HepG2 (cell line): Measurements from ENCODE around the gene ACAP1. TPM values are rescaled to one million over a fixed set of nuclear protein-coding genes. Genes with fewer than 3 reads are reported as not detected.
A peak's percentile ranks its signal among the peaks of the same experiment; 100 is the strongest.

ENCODE experiments used
- HDAC1 ChIP-seq: sonication (generic); formaldehyde crosslinking; IDR thresholded peaks from 2 replicates; pipeline ENCODE4 v1.5.1; 2020; ENCODE audit warnings: mild to moderate bottlenecking, missing genetic modification reagents
- HHEX ChIP-seq: IDR thresholded peaks from 2 replicates; pipeline ENCODE4 v1.6.1; 2016; ENCODE audit warnings: control low read depth
- MAZ ChIP-seq, 2 experiments: sonication (generic) in 1 of 2; formaldehyde crosslinking in 1 of 2; IDR thresholded peaks; 2 replicates each; pipeline versions ENCODE4 v1.5.0 to v1.6.1; 2012 to 2020; ENCODE audit warnings: low read depth in 2 of 2, mild to moderate bottlenecking in 2 of 2, borderline replicate concordance in 1 of 2, improper control_type of control experiment in 1 of 2, low read length in 1 of 2, missing genetic modification reagents in 1 of 2, moderate library complexity in 1 of 2
- PCBP1 ChIP-seq: fragments of 200-400 bp; formaldehyde crosslinking; IDR thresholded peaks from 2 replicates; pipeline ENCODE4 v1.6.1; 2017; ENCODE audit warnings: mild to moderate bottlenecking, low read depth, low read length, borderline replicate concordance
- PHF8 ChIP-seq: sonication (generic); formaldehyde crosslinking; IDR thresholded peaks from 2 replicates; pipeline ENCODE4 v1.5.0; 2020; ENCODE audit warnings: missing genetic modification reagents
- TCF12 ChIP-seq, 2 experiments: fragments of 450-650 bp in 1 of 2; sonication (generic) in 1 of 2; formaldehyde crosslinking in 1 of 2; IDR thresholded peaks; 2 replicates each; pipeline versions ENCODE4 v1.6.1 to v1.8.0; 2017 to 2022; ENCODE audit warnings: antibody characterized with exemption in 1 of 2, mild to moderate bottlenecking in 1 of 2, missing genetic modification reagents in 1 of 2, moderate library complexity in 1 of 2
- THAP11 ChIP-seq: IDR thresholded peaks from 2 replicates; pipeline ENCODE4 v1.6.1; 2016; ENCODE audit warnings: missing biosample characterization, missing genetic modification reagents
- TRIM24 ChIP-seq: sonication (generic); formaldehyde crosslinking; IDR thresholded peaks from 2 replicates; pipeline ENCODE4 v1.8.0; 2022; ENCODE audit warnings: mild to moderate bottlenecking, missing genetic modification reagents
- TSC22D2 ChIP-seq: sonication (generic); formaldehyde crosslinking; IDR thresholded peaks from 2 replicates; pipeline ENCODE4 v1.5.1; 2020; ENCODE audit warnings: missing genetic modification reagents, mild to moderate bottlenecking, borderline replicate concordance
- ZFP41 ChIP-seq: sonication (generic); formaldehyde crosslinking; IDR thresholded peaks from 2 replicates; pipeline ENCODE4 v1.4.0; 2020; ENCODE audit warnings: mild to moderate bottlenecking, missing genetic modification reagents, borderline replicate concordance
- ZNF138 ChIP-seq: sonication (generic); formaldehyde crosslinking; IDR thresholded peaks from 2 replicates; pipeline ENCODE4 v1.5.0; 2020; ENCODE audit warnings: mild to moderate bottlenecking, low read depth, missing genetic modification reagents
- ZSCAN31 ChIP-seq: sonication (generic); formaldehyde crosslinking; IDR thresholded peaks from 2 replicates; pipeline ENCODE4 v1.5.0; 2020; ENCODE audit warnings: low read depth, mild to moderate bottlenecking, missing genetic modification reagents
- polyA plus RNA-seq, 8 experiments: library from polyadenylated mRNA; depleted of rRNA in 3 of 8; stranded (reverse) in 7 of 8; unstranded in 1 of 8; fragments of >200 nt; fragmentation: Illumina TruSeq in 4 of 8; extraction: Trizol in 4 of 8; gene quantifications; 2 replicates each; pipeline versions ENCODE4 v1.2.1 to v1.2.3, GENCODE V29; 2011 to 2016; ENCODE audit warnings: low read depth in 4 of 8, missing spikeins in 1 of 8, mixed read lengths in 1 of 8; ENCODE audit not compliant: insufficient read depth in 1 of 8
- total RNA-seq, 5 experiments: library from RNA; depleted of rRNA; stranded (reverse); fragments of >200 nt; fragmentation: Illumina TruSeq; extraction: Trizol; gene quantifications; 2 replicates each; pipeline ENCODE4 v1.2.3, GENCODE V29; 2016; ENCODE audit warnings: low read depth in 1 of 5
- TF ChIP-seq, protein P1 (sequence below): sonication (generic); formaldehyde crosslinking; IDR thresholded peaks from 2 replicates; pipeline ENCODE4 v1.5.1; 2020; ENCODE audit warnings: mild to moderate bottlenecking, missing genetic modification reagents, borderline replicate concordance
- TF ChIP-seq, protein P2 (sequence below): sonication (generic); formaldehyde crosslinking; IDR thresholded peaks from 2 replicates; pipeline ENCODE4 v1.8.1; 2022; ENCODE audit warnings: low read depth, mild to moderate bottlenecking, missing genetic modification reagents
- TF ChIP-seq, protein P3 (sequence below): sonication (generic); formaldehyde crosslinking; IDR thresholded peaks from 2 replicates; pipeline ENCODE4 v1.5.0; 2020; ENCODE audit warnings: missing genetic modification reagents
- TF ChIP-seq, protein P4 (sequence below): IDR thresholded peaks from 2 replicates; pipeline ENCODE4 v1.6.1; 2016; ENCODE audit warnings: low read depth

The ACAP1 gene
- total and polyA plus RNA-seq, 2 of the 13 experiments (the other 11 are each of a cell fraction or from before 2014, with no cell fraction given) = 1.3 to 2.5 TPM

DNA sequence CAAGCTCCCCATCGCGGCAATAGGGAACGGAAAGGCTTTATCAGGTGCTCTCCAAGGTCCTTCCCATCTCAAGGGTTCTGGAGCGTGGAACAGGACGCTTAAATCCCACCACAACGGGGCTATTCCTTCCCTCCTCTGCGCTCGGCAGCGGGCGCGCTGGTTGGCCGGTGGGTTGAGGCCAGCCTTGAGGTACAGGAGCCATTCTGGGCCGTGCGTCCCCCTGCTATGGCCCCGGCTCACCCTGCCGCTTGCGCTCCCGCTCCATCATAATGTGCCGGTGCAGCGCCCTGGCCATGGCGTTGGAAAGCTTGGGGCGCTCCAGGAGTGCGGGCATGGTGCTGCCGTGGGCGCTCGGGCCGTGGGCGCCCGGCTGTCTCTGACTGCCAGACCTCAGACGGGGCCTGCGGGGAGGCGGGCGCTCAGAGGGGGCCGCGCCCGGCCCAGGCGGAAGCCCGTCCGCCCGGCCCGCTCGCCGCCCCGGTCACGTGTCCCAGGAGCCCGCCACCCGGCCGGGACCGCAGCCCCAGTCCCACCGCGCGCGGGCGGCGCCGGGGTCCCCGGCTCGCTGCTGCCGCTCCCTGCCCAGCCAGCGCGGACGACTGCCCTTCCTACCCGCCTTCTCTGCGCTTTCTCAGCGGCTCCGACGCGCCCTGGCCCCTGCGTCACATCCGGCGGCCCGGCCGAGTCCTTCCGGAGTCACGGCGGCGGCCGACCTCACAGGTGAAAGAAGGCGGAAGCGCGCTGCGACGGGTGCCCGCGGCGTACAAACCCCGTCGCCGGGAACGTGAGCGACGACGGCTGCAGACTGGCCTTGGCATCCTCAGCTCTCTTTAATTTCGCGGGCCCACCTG lies 21.4 kb upstream of the ACAP1 start, which contains the start of gene GPS2 (continued):
- TF ChIP-seq, protein P1, sequence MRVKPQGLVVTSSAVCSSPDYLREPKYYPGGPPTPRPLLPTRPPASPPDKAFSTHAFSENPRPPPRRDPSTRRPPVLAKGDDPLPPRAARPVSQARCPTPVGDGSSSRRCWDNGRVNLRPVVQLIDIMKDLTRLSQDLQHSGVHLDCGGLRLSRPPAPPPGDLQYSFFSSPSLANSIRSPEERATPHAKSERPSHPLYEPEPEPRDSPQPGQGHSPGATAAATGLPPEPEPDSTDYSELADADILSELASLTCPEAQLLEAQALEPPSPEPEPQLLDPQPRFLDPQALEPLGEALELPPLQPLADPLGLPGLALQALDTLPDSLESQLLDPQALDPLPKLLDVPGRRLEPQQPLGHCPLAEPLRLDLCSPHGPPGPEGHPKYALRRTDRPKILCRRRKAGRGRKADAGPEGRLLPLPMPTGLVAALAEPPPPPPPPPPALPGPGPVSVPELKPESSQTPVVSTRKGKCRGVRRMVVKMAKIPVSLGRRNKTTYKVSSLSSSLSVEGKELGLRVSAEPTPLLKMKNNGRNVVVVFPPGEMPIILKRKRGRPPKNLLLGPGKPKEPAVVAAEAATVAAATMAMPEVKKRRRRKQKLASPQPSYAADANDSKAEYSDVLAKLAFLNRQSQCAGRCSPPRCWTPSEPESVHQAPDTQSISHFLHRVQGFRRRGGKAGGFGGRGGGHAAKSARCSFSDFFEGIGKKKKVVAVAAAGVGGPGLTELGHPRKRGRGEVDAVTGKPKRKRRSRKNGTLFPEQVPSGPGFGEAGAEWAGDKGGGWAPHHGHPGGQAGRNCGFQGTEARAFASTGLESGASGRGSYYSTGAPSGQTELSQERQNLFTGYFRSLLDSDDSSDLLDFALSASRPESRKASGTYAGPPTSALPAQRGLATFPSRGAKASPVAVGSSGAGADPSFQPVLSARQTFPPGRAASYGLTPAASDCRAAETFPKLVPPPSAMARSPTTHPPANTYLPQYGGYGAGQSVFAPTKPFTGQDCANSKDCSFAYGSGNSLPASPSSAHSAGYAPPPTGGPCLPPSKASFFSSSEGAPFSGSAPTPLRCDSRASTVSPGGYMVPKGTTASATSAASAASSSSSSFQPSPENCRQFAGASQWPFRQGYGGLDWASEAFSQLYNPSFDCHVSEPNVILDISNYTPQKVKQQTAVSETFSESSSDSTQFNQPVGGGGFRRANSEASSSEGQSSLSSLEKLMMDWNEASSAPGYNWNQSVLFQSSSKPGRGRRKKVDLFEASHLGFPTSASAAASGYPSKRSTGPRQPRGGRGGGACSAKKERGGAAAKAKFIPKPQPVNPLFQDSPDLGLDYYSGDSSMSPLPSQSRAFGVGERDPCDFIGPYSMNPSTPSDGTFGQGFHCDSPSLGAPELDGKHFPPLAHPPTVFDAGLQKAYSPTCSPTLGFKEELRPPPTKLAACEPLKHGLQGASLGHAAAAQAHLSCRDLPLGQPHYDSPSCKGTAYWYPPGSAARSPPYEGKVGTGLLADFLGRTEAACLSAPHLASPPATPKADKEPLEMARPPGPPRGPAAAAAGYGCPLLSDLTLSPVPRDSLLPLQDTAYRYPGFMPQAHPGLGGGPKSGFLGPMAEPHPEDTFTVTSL (CRISPR knock-in tag) = no peak
- no peak for TF ChIP-seq MAZ (IDR thresholded peaks at IDR 0.05; ENCODE audit: borderline replicate concordance, low read depth, low read length)
- 0 out of 2 replicates have a peak, but pooled peaks have one; percentile 52 for TF ChIP-seq MAZ (CRISPR knock-in tag; IDR thresholded peaks at IDR 0.05; ENCODE audit: low read depth)
- peak; percentile 90 for TF ChIP-seq PHF8 (CRISPR knock-in tag)
- TF ChIP-seq TRIM24 = no peak
- peak; percentile 86; the same call in 1 of the 2 replicates for TF ChIP-seq TSC22D2 (CRISPR knock-in tag)
- peak; percentile 95 for TF ChIP-seq THAP11 (CRISPR knock-in tag)
- 0 out of 2 replicates have a peak, but pooled peaks have one; percentile 36 for TF ChIP-seq ZFP41 (CRISPR knock-in tag)
- no peak for TF ChIP-seq ZNF138 (CRISPR knock-in tag)
- no peak for TF ChIP-seq HHEX (CRISPR knock-in tag)
- TF ChIP-seq, protein P2, sequence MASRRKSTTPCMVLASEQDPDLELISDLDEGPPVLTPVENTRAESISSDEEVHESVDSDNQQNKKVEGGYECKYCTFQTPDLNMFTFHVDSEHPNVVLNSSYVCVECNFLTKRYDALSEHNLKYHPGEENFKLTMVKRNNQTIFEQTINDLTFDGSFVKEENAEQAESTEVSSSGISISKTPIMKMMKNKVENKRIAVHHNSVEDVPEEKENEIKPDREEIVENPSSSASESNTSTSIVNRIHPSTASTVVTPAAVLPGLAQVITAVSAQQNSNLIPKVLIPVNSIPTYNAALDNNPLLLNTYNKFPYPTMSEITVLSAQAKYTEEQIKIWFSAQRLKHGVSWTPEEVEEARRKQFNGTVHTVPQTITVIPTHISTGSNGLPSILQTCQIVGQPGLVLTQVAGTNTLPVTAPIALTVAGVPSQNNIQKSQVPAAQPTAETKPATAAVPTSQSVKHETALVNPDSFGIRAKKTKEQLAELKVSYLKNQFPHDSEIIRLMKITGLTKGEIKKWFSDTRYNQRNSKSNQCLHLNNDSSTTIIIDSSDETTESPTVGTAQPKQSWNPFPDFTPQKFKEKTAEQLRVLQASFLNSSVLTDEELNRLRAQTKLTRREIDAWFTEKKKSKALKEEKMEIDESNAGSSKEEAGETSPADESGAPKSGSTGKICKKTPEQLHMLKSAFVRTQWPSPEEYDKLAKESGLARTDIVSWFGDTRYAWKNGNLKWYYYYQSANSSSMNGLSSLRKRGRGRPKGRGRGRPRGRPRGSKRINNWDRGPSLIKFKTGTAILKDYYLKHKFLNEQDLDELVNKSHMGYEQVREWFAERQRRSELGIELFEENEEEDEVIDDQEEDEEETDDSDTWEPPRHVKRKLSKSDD (CRISPR knock-in tag) = no peak
- TF ChIP-seq ZSCAN31 (CRISPR knock-in tag) = no peak
- no peak for TF ChIP-seq PCBP1
- TF ChIP-seq, protein P3, sequence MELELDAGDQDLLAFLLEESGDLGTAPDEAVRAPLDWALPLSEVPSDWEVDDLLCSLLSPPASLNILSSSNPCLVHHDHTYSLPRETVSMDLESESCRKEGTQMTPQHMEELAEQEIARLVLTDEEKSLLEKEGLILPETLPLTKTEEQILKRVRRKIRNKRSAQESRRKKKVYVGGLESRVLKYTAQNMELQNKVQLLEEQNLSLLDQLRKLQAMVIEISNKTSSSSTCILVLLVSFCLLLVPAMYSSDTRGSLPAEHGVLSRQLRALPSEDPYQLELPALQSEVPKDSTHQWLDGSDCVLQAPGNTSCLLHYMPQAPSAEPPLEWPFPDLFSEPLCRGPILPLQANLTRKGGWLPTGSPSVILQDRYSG (CRISPR knock-in tag) = no peak
- TF ChIP-seq, protein P4, sequence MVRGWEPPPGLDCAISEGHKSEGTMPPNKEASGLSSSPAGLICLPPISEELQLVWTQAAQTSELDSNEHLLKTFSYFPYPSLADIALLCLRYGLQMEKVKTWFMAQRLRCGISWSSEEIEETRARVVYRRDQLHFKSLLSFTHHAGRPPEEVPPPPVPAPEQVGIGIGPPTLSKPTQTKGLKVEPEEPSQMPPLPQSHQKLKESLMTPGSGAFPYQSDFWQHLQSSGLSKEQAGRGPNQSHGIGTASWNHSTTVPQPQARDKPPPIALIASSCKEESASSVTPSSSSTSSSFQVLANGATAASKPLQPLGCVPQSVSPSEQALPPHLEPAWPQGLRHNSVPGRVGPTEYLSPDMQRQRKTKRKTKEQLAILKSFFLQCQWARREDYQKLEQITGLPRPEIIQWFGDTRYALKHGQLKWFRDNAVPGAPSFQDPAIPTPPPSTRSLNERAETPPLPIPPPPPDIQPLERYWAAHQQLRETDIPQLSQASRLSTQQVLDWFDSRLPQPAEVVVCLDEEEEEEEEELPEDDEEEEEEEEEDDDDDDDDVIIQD = no peak
- TF ChIP-seq TCF12 (IDR thresholded peaks at IDR 0.05) = no peak
- 0 out of 2 replicates have a peak, but pooled peaks have one; percentile 16 for TF ChIP-seq TCF12 (CRISPR knock-in tag; IDR thresholded peaks at IDR 0.05)
- peak; percentile 99 for TF ChIP-seq HDAC1
